SK-N-MC (cell line): ENCODE data around the gene KCNJ10.

Experiments used
- EZH2 ChIP-seq: fragments of 200-600 bp; sonication (generic); IDR thresholded peaks from one replicate; pipeline ENCODE4 v1.6.1; 2017; ENCODE audit warnings: antibody characterized with exemption
- FOXP2 ChIP-seq: optimal IDR thresholded peaks from 2 replicates; pipeline ENCODE3; 2011; ENCODE audit warnings: mild to moderate bottlenecking, moderate library complexity; ENCODE audit not compliant: insufficient read depth; ENCODE audit errors: extremely low read length, control extremely low read depth
- POLR2AphosphoS5 ChIP-seq: IDR thresholded peaks from 2 replicates; pipeline ENCODE4 v1.6.1; 2012; ENCODE audit warnings: mild to moderate bottlenecking, low read depth, low read length, borderline replicate concordance

GRCh38 chr1:160089883-160090282, 19.9 kb upstream of the KCNJ10 start:
- no peak for TF ChIP-seq EZH2
- no peak for TF ChIP-seq POLR2AphosphoS5
- TF ChIP-seq FOXP2 = no peak
